Neuronal stem cell (in vitro differentiated cells): ENCODE measurements around the gene IL6ST. TPM values are rescaled to one million over a fixed set of nuclear protein-coding genes. Genes with fewer than 3 reads are reported as not detected.
A peak's percentile ranks its signal among the peaks of the same experiment; 100 is the strongest.
"Not testable (repeated sequence)": the region's sequence is repeated elsewhere in the genome, so short reads cannot be mapped to it uniquely, and the experiment has no call there.

Source experiments
- DNase-seq: peaks from one replicate; pipeline ENCODE4 v3.0.0-alpha.2; 2013; ENCODE audit warnings: low spot score
- H2AFZ ChIP-seq: one replicate; pipeline ENCODE4 v1.6.1; 2013; ENCODE audit warnings: mild to moderate bottlenecking, low read length, inconsistent platforms
- H2AK5ac ChIP-seq: 2 replicates; pipeline ENCODE4 v1.6.1; 2013; ENCODE audit warnings: low read depth, mild to moderate bottlenecking, inconsistent platforms, low read length, moderate library complexity, mixed read lengths
- H2BK120ac ChIP-seq: 2 replicates; pipeline ENCODE4 v1.6.1; 2013; ENCODE audit warnings: low read depth, mild to moderate bottlenecking, inconsistent platforms, low read length, moderate library complexity, mixed read lengths
- H2BK12ac ChIP-seq: one replicate; pipeline ENCODE4 v1.6.1; 2013; ENCODE audit warnings: low read length, inconsistent platforms
- H2BK15ac ChIP-seq: 2 replicates; pipeline ENCODE4 v1.6.1; 2013; ENCODE audit warnings: mild to moderate bottlenecking, low read length, inconsistent platforms, mixed read lengths
- H2BK5ac ChIP-seq: one replicate; pipeline ENCODE4 v1.6.1; 2013; ENCODE audit warnings: inconsistent platforms, mild to moderate bottlenecking, low read length, moderate library complexity
- H3K14ac ChIP-seq: one replicate; pipeline ENCODE4 v1.6.1; 2013; ENCODE audit warnings: low read length, inconsistent platforms
- H3K18ac ChIP-seq: 2 replicates; pipeline ENCODE4 v1.6.1; 2013; ENCODE audit warnings: low read length, inconsistent platforms
- H3K23ac ChIP-seq: 2 replicates; pipeline ENCODE4 v1.6.1; 2013; ENCODE audit warnings: low read depth, mild to moderate bottlenecking, mixed read lengths, low read length, inconsistent platforms; ENCODE audit not compliant: poor library complexity
- H3K27ac ChIP-seq: replicated peaks from 3 replicates; pipeline ENCODE4 v1.5.1; 2013; ENCODE audit warnings: low read length, inconsistent platforms
- H3K27me3 ChIP-seq, 3 experiments: 2 replicates each; pipeline ENCODE4 v1.6.1; 2013; ENCODE audit warnings: low read length in 3 of 3, mild to moderate bottlenecking in 2 of 3, inconsistent platforms in 1 of 3, low read depth in 1 of 3, mixed read lengths in 1 of 3, moderate library complexity in 1 of 3; ENCODE audit not compliant: control insufficient read depth in 3 of 3, insufficient read depth in 3 of 3
- H3K36me3 ChIP-seq, 2 donors: replicated peaks in 1 of 2; 2 replicates each; pipeline ENCODE4 v1.6.1; 2013; ENCODE audit warnings: low read length in 2 of 2; ENCODE audit not compliant: control insufficient read depth in 2 of 2, insufficient read depth in 2 of 2
- H3K4ac ChIP-seq: 2 replicates; pipeline ENCODE4 v1.6.1; 2013; ENCODE audit warnings: inconsistent platforms, mild to moderate bottlenecking, low read length, moderate library complexity
- H3K4me1 ChIP-seq, 2 donors: 1 replicate in 1 of 2; 2 replicates in 1 of 2; pipeline ENCODE4 v1.6.1; 2013; ENCODE audit warnings: low read length in 2 of 2, low read depth in 1 of 2; ENCODE audit not compliant: control insufficient read depth in 2 of 2, insufficient read depth in 1 of 2
- H3K4me2 ChIP-seq: one replicate; pipeline ENCODE4 v1.6.1; 2013; ENCODE audit warnings: mild to moderate bottlenecking, low read length, inconsistent platforms; ENCODE audit not compliant: insufficient read depth, poor library complexity, severe bottlenecking
- H3K4me3 ChIP-seq, 2 donors: 2 replicates each; pipeline ENCODE4 v1.5.1; 2013; ENCODE audit warnings: low read length in 2 of 2, mild to moderate bottlenecking in 2 of 2, inconsistent platforms in 1 of 2, moderate library complexity in 1 of 2
- H3K79me1 ChIP-seq: one replicate; pipeline ENCODE4 v1.6.1; 2013; ENCODE audit warnings: low read depth, mild to moderate bottlenecking, inconsistent platforms, low read length, moderate library complexity
- H3K9ac ChIP-seq: one replicate; pipeline ENCODE4 v1.6.1; 2013; ENCODE audit warnings: mild to moderate bottlenecking, low read depth, low read length, inconsistent platforms; ENCODE audit not compliant: poor library complexity
- H3K9me3 ChIP-seq, 2 donors: replicated peaks in 1 of 2; 2 replicates each; pipeline versions ENCODE3 to v1.6.1; 2013; ENCODE audit warnings: low read length in 2 of 2, mild to moderate bottlenecking in 2 of 2, inconsistent platforms in 1 of 2, low read depth in 1 of 2, mixed read lengths in 1 of 2, moderate library complexity in 1 of 2; ENCODE audit not compliant: control insufficient read depth in 2 of 2, insufficient read depth in 1 of 2
- H4K8ac ChIP-seq: one replicate; pipeline ENCODE4 v1.6.1; 2013; ENCODE audit warnings: low read depth, mild to moderate bottlenecking, inconsistent platforms, low read length, moderate library complexity
- H4K91ac ChIP-seq: one replicate; pipeline ENCODE4 v1.6.1; 2013; ENCODE audit warnings: low read length, low read depth, mild to moderate bottlenecking, inconsistent platforms; ENCODE audit not compliant: poor library complexity
- WGBS, 2 donors: extraction: QIAGEN DNeasy Blood & Tissue Kit; methylation state at CpG; one replicate each; pipeline ENCODE4 v1.1.7; 2013; ENCODE audit warnings: missing lambda C conversion rate in 2 of 2, mixed read lengths in 1 of 2; ENCODE audit not compliant: insufficient read length in 2 of 2, insufficient replicate concordance in 1 of 2; ENCODE audit errors: extremely low coverage in 2 of 2; 5-methylcytosine and 5-hydroxymethylcytosine counted together
- polyA plus RNA-seq, 2 experiments: library from polyadenylated mRNA; stranded (reverse); fragments of 200-250 nt; gene quantifications; one replicate each; pipeline ENCODE4 v1.2.3, GENCODE V29; 2013

The IL6ST gene
- 19.2 TPM for polyA plus RNA-seq (2013, experiment 1 of 2)
- polyA plus RNA-seq (2013, experiment 2 of 2) = 19.6 TPM

DNA sequence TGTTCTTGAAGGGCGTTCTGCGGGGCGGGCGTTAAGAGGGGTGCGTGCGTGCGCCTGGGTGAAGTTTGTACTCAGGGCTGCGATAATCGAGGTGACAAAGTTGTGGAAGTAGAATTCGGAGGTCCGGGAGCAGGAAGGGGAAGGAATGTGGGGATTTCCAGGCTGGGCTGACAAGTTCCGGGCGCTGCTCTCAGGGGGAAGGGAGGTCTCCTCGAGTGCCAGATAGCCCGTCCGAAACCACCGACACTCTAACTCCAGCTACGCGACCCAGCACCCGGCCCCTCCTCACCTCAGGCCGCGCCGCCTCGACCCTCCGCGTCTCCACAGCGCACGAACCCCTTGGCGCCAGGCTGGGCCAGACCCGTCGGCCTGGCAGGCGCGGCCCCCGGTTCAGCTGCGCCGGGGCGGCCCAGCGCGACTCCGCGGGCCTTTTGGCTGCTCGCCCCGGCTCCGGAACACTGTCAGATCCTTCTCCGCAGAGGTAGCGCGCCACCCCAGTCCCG is at the start of gene IL6ST:
TSS of gene IL6ST (minus strand) at position 469 of the 503 bp plus-strand sequence. CDS start 18,685 bp downstream, outside the sequence.
- H3K9me3 ChIP-seq = no peaks in the 10 kb centered on the region
- H3K27me3 ChIP-seq = no peaks in the 10 kb centered on the region
- no peaks in the 10 kb centered on the region for H3K79me1 ChIP-seq
- DNase-seq = no peak
- H2BK5ac ChIP-seq = peak within 1 kb of the TSS; percentile 66
- H3K36me3 ChIP-seq = no peaks in the 10 kb centered on the region
- H4K91ac ChIP-seq = no peak within 1 kb of the TSS
- H3K9ac ChIP-seq = peak within 1 kb of the TSS; percentile 95
- no peak within 1 kb of the TSS for H3K14ac ChIP-seq
- H3K27ac ChIP-seq = peak within 1 kb of the TSS; percentile 93
- no peak within 1 kb of the TSS for H4K8ac ChIP-seq
- peak within 1 kb of the TSS; percentile 98 for H3K18ac ChIP-seq
- H3K23ac ChIP-seq = peak within 1 kb of the TSS; percentile 85
- peak within 1 kb of the TSS; percentile 47 for H2BK120ac ChIP-seq
- no peak within 1 kb of the TSS for H2AK5ac ChIP-seq
- WGBS, 2 donors = no CpG with 5 or more reads among the region's 48 CpGs
- H2BK15ac ChIP-seq = peak within 1 kb of the TSS; percentile 89
- H3K4me3 ChIP-seq = peak within 1 kb of the TSS; percentile 57 to 99
- peak within 1 kb of the TSS; percentile 97 for H2AFZ ChIP-seq
- no peak within 1 kb of the TSS for H2BK12ac ChIP-seq
- peak within 1 kb of the TSS; percentile 75 for H3K4me2 ChIP-seq
- H3K4me1 ChIP-seq = peaks cover 0 to 10% of the 10 kb centered on the region in 2 donors
- no peak within 1 kb of the TSS for H3K4ac ChIP-seq

DNA sequence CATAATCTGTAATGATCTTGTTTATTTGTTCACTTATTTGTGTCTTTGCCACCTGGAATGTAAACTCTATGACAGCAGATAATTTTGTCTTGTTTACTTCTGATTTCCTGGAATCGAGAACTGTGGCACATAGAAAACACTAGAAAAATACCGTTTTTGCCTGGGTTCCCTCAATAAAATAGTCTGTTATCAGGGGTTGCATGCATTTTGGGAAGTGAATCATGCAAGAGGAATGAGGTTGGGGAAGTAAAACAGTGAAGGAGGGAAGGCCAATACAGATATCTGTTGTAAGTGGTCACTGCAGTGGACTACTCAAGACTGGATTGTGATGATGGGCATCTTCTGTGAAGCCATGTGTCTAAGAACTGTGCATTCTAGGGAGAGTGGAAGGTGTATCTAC is 45.2 kb upstream of the IL6ST start:
- H2BK12ac ChIP-seq = no peak overlapping the region
- no peak overlapping the region for H2BK5ac ChIP-seq
- no peak overlapping the region for H4K91ac ChIP-seq
- no peak overlapping the region for H3K4me3 ChIP-seq
- H3K27me3 ChIP-seq = no peaks in the 10 kb centered on the region
- H3K27ac ChIP-seq = no peak overlapping the region
- no peak for DNase-seq
- H2BK15ac ChIP-seq = no peak overlapping the region
- H2AK5ac ChIP-seq = no peak overlapping the region
- no peak overlapping the region for H3K4me2 ChIP-seq
- no peak overlapping the region for H4K8ac ChIP-seq
- H2AFZ ChIP-seq = no peak overlapping the region
- H3K4ac ChIP-seq = no peak overlapping the region
- no peak overlapping the region for H2BK120ac ChIP-seq
- no peaks in the 10 kb centered on the region for H3K9me3 ChIP-seq
- peaks cover 0 to 1% of the 10 kb centered on the region in 2 donors for H3K36me3 ChIP-seq
- H3K18ac ChIP-seq = no peak overlapping the region
- H3K9ac ChIP-seq = no peak overlapping the region
- H3K23ac ChIP-seq = no peak overlapping the region
- peaks cover 0 to 5% of the 10 kb centered on the region in 2 donors for H3K4me1 ChIP-seq
- H3K14ac ChIP-seq = no peak overlapping the region
- no CpG with 5 or more reads among the region's 2 CpGs for WGBS, 2 donors
- no peaks in the 10 kb centered on the region for H3K79me1 ChIP-seq

GRCh38 chr5:56038206-56038605 is 43.4 kb upstream of the IL6ST start:
- not testable (repeated sequence) for H3K27ac ChIP-seq, H2AFZ ChIP-seq, H3K9ac ChIP-seq, H3K4me3 ChIP-seq, H4K8ac ChIP-seq, H4K91ac ChIP-seq, H2BK15ac ChIP-seq, H3K9me3 ChIP-seq, H2BK120ac ChIP-seq, H3K4me2 ChIP-seq, H2BK5ac ChIP-seq, H3K4ac ChIP-seq, H2AK5ac ChIP-seq, H3K23ac ChIP-seq, H3K4me1 ChIP-seq, H2BK12ac ChIP-seq, H3K36me3 ChIP-seq, H3K18ac ChIP-seq, H3K14ac ChIP-seq, H3K79me1 ChIP-seq, DNase-seq, H3K27me3 ChIP-seq
- WGBS, 2 donors = no CpG with 5 or more reads among the region's 6 CpGs

DNA sequence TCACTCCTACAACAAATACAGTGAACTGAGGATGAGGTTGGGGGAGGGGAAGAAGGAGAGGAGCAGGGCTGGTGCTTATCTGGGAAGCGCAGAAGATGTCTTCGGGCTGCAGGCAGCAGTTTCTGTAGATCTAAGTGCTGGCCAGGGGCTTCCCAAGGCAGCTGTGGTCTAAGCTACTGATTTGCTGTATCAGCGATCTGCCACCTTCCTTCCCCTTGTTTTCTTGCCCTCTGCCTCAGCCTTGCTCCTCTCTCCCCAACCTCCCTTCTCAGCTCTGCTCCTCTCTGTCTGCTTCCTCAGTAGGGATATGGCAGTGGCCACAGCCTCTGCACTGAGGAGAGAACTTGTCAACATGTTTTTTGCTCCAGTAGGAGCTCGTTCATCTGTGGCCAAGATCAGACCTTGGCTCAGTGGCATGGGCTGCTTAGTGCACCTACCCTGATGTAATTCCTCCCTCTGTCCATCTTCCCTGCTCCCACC is 42.8 kb upstream of the IL6ST start:
- Histone ChIP-seq H3K4me2 (no peak overlapping the region), H4K8ac (peak overlapping the region; percentile 95), H2BK15ac (no peak overlapping the region), H2BK5ac (no peak overlapping the region), H3K4ac (no peak overlapping the region), H2BK120ac (no peak overlapping the region), H4K91ac (no peak overlapping the region), H3K23ac (peak overlapping the region; percentile 2), H3K9ac (no peak overlapping the region), H2AK5ac (no peak overlapping the region), H3K18ac (peak overlapping the region; percentile 42), H3K4me3 (no peak overlapping the region), H3K14ac (no peak overlapping the region), H2AFZ (no peak overlapping the region), H3K27ac (no peak overlapping the region), H3K79me1 (no peaks in the 10 kb centered on the region), H3K4me1 (peaks cover 0 to 5% of the 10 kb centered on the region in 2 donors), H3K36me3 (peaks cover 0 to 1% of the 10 kb centered on the region in 2 donors), H3K27me3 (no peaks in the 10 kb centered on the region), H3K9me3 (no peaks in the 10 kb centered on the region), H2BK12ac (no peak overlapping the region)
- no peak for DNase-seq
- WGBS, 2 donors = no CpG with 5 or more reads among the region's 4 CpGs
